HFF-Myc (cell line): Measurements from ENCODE around the gene TANC2.

Source experiments
- DNase-seq: peaks from one replicate; pipeline ENCODE4 v3.0.0-alpha.2; 2011; ENCODE audit warnings: low read depth; ENCODE audit errors: extremely low read depth
- H3K4me3 ChIP-seq: replicated peaks from 2 replicates; pipeline ENCODE4 v1.5.1; 2011; ENCODE audit warnings: low read depth, mild to moderate bottlenecking, control low read depth, low read length
- TF ChIP-seq, protein P1 (sequence below): IDR thresholded peaks from 2 replicates; pipeline ENCODE4 v1.5.1; 2012; ENCODE audit warnings: mild to moderate bottlenecking, low read depth, low read length, control low read depth; ENCODE audit errors: missing control alignments

The TANC2 gene

DNA sequence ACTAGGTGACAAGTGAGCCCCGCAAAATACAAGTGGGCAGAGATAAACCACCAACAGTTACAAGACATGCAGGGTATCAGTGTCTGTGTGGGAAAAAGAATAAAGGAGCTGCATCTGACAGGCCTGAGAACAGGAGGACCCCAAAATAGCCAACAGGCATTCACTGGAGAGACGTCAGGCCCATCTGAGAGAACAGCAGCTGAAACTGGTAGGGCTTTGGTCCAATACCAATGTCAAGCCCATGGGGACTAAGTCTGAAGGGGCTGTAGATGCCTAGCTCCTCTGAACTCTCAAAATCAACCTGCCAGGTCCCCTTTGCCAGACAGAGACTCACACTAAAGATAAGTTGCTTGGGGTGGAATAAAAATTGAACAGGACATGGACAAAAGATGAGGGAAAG lies 30.5 kb upstream of the TANC2 start:
- DNase-seq: no peak

DNA sequence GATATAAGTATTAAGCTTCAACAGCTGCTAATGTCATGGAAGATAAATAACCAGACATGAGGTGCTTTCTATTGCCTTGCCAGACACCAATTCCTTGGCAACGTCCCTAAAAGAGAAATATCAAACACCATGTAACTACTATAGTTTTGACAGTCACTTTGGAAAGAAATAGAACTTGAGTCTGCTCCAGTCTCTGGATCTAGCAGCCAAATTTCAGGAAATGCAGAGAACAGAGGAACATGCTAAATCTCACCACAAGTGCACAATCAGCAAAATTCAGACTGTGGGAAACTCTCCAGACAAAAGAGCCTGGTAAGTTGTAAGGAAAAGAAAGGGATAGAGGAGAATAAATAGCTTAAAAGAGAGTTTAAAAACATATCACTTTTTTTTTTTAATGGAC lies 28.4 kb upstream of the TANC2 start:
- no peak for DNase-seq
- H3K4me3 ChIP-seq: no peak overlapping the region
- TF ChIP-seq, protein P1, sequence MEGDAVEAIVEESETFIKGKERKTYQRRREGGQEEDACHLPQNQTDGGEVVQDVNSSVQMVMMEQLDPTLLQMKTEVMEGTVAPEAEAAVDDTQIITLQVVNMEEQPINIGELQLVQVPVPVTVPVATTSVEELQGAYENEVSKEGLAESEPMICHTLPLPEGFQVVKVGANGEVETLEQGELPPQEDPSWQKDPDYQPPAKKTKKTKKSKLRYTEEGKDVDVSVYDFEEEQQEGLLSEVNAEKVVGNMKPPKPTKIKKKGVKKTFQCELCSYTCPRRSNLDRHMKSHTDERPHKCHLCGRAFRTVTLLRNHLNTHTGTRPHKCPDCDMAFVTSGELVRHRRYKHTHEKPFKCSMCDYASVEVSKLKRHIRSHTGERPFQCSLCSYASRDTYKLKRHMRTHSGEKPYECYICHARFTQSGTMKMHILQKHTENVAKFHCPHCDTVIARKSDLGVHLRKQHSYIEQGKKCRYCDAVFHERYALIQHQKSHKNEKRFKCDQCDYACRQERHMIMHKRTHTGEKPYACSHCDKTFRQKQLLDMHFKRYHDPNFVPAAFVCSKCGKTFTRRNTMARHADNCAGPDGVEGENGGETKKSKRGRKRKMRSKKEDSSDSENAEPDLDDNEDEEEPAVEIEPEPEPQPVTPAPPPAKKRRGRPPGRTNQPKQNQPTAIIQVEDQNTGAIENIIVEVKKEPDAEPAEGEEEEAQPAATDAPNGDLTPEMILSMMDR: no peak

More for the DNA sequence above, 30.5 kb upstream of the TANC2 start:
- TF ChIP-seq, protein P1: no peak
- no peak overlapping the region for H3K4me3 ChIP-seq

DNA sequence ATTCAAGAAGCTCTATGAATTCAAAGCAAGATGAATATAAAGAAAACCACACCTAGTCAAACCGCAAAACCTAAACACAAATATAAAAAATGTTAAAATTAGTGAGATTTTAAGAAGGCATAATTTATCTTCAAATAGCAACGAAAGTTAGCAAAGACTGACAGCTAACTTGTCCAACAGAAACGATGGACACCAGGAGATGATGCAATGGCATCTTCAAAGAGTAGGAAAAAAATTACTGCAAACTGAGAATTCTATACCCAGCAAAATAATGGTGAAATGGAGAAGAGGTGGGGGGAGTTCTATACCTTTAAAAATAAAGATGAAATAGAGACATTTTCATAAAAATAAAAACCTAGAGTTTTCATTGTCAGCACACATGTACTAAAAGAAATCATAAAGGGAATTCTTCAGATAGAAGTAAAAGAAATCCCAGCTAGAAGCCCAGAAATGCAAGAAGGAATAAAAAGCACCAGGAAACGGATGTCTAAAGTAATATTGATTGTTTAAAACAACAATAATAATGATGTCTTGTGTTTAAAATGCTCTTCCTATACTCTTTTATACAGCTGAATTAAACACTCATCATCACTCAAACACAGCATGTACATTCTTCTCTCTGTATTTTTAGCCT lies 24.6 kb upstream of the TANC2 start:
- TF ChIP-seq, protein P1: no peak
- DNase-seq: no peak
- H3K4me3 ChIP-seq: no peak overlapping the region

DNA sequence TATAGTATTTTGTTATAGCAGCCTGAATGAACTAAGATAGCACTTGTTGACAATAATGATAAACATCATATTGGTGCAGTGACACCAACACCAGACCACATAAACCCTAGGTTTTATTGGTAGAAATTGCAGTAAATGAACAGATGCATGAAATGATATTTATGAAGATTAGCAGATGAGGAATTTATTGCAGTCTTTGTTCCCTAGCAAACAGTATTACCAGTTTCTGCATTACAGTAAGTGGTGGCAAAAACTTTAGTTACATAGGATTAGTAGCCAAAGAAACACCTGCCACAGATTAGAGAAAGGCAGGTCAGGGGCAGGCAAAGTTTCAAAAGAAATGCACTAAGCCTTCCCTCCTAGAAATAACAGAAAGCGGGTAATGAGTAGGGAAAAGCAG lies 17.7 kb upstream of the TANC2 start:
- TF ChIP-seq, protein P1: no peak
- H3K4me3 ChIP-seq: no peak overlapping the region
- DNase-seq: no peak

DNA sequence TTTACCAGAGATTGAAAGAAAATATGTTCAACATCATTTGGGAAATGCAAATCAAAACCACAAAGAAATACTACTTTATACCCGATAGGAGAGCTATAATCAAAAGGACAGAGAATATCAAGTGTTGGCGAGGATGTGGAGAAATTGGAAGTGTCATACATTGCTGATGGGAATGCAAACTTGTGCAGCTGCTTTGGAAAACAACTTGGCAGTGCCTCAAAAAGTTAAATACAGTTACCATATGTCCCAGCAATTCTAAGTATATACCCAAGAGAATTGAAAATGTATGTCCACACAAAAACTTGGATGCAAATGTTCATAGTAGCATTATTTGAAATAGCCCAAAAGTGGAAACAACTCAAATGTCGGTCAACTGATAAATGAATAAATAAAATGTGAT lies 17.0 kb upstream of the TANC2 start:
- DNase-seq: no peak
- no peak overlapping the region for H3K4me3 ChIP-seq
- TF ChIP-seq, protein P1: no peak

DNA sequence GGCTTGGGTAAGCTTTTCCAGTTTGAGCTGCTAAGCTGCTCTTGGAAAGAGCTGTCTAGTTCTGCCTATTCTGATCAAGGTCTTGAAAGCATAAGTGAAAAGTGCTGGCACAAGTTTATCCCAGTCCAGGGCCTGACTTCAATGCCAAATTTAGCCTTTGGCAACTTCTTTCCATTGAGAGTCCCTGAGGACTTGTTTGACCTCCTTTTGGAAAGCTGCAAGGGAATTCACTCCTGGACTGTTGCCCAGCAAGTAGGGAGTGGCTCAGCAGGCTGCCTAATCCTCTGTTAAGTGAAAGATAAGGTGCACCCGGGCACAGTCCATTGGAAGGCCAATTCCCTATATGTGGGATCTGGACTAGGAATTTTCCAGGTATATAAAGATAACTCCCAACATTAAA lies 16.0 kb upstream of the TANC2 start:
- no peak for DNase-seq
- TF ChIP-seq, protein P1: no peak

DNA sequence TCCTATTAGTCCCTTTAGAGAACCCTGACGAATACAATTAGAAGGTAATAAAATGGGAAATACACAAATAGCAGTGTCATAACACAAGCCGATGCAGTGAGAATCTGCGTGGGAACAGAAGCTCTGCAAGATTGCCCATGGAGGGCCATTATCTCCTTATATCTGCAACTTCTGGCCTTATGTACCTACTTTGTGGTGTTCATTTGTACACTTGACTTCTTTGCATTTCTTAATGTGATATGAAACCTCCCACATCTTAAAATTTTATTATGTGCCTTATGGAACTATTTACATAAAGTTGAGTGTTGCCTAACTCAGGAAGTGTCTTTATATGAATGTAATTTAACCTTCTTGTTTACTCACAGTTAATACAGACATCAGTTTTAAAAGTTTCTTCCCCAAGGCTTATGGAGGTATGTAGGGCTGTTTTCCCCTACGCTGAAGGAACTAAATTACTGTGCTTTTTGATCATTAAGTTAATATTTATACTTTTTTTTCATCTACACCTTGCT lies 10.1 kb upstream of the TANC2 start:
- TF ChIP-seq, protein P1: no peak
- no peak for DNase-seq
- no peak overlapping the region for H3K4me3 ChIP-seq

More for the DNA sequence above, 16.0 kb upstream of the TANC2 start:
- H3K4me3 ChIP-seq: no peak overlapping the region
